HS-27A (cell line): ENCODE results near the gene CNTNAP2.
"Not testable (repeated sequence)": the region's sequence is repeated elsewhere in the genome, so short reads cannot be mapped to it uniquely, and the experiment has no call there.

Experiments
- DNase-seq: peaks from one replicate; pipeline ENCODE4 v3.0.0-alpha.2; 2012; ENCODE audit warnings: low read depth, missing footprints

CNTNAP2 gene

GRCh38 chr7:147651601-147652000, 1535.0 kb downstream of the CNTNAP2 start:
- no peak for DNase-seq

DNA sequence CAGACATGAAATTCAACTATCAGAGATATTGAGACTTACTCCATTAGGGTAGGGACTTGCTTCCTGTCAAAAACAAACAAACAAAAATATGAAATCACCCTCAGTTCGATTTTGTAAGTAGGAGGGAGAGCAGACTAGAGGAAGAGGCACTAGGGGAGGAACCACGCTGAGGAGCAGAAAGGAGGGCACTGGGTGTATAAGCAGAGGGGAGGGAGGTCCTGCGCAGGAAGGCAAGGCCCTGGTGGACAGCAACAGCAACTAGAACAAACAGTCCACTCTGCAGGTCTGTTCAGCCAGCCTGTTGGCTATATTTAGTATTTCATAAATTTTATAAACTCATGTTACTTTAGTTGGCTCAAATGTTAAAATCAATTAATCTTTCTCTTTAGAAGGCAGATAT, 1536.9 kb downstream of the CNTNAP2 start:
- DNase-seq: no peak

- DNase-seq: no peak
These were observed 1541.9 kb downstream of the CNTNAP2 start for GRCh38 chr7:147658392-147658967.

GRCh38 chr7:147659036-147659995, 1542.7 kb downstream of the CNTNAP2 start:
- no peak for DNase-seq

DNA sequence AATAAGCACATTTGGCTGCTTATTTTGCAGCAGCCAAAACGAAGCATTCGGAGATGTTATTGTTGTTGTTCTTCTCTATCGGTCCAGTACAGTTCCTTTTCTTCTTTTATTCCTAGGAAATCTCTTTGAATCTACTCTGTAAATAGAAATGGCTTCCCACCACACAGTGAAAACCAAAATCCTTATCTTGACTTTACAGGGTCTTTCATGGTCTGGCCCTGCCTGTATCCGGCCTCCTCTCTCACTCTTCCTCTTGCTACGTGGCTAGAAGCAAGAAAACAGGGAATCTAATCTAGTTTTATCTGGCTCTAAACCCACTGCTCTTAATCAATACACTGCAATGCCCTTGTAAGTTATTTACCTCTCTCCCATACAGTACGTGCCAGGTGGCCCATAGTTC, 1547.9 kb downstream of the CNTNAP2 start:
- DNase-seq: no peak

GRCh38 chr7:147670759-147671158, 1554.2 kb downstream of the CNTNAP2 start:
- no peak for DNase-seq

DNA sequence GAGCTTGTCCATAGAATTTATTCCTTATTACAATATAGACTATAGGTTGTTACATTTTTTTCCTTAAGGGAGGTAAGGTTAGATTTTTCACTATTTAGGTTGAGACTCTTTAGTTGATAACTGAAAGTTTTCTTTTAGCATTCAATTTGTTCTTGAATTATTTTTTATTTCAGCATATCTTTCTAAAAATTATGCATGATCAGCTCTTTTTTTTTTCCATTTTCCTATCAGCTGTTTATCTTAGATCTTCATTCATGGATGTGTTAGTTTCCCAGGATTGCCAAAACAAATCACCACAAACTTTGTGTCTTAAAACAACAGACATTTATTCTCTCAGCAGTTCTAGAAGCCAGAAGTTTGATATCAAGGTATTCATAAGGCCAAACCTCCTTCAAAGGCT, 1558.1 kb downstream of the CNTNAP2 start:
- no peak for DNase-seq

- DNase-seq: no peak
These were observed 1562.3 kb downstream of the CNTNAP2 start for GRCh38 chr7:147678943-147679342.

DNA sequence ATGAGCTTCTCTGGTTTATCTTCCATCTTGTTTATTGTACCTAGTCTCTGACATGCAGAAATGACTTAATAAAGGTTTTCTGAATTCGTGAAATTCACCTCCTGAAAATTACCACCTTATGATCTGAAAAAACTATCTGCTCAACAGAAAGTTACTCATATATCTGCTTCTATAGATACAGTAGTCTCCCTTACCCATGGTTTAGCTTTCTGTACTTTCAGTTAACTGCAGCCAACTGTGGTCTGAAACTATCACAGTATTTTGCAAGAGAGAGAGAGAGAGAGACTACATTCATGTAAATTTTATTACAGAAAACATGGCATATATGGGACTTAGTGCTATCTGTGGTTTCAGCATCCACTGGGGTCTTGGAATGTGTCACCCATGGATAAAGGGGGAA, 1564.9 kb downstream of the CNTNAP2 start:
- no peak for DNase-seq

DNA sequence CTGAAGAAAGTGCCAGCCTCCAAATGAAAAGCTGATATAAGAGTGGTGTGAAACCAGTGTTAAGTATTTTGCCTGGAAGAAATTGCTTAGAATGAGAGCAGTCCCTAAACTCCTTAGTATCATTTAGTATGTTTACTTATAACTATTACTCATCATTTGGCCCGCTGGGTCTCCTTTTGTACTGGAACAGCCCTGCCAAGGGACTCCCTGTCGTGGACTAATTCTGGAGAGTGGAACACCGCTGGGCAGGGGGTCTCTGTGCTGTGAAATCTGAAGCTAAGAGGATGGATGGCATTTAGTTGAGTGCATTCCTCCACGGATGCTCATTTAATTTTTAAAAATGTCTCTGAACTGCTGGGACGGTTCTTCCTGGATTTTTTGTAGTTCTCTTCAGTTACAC, 1584.1 kb downstream of the CNTNAP2 start:
- DNase-seq: no peak

DNA sequence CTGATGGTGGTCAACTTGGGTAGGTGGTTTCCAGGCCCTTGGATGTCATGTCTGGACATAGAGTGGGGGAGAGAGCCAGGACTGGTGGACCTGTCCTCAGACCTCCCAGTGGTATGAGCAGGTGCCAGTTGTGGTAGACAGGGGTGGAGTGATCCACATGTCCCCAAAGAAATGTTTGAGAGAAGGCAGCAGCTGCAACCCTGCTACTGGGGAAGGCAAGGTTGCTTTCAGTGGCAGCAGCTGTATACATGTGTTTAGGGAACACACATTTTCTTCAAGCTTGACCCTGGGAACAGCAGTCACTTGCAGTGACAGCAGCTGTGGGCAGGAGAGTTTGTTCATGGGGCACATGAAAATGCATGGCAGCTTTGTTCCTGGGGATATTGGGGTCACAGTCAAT, 1591.3 kb downstream of the CNTNAP2 start:
- DNase-seq: no peak

DNA sequence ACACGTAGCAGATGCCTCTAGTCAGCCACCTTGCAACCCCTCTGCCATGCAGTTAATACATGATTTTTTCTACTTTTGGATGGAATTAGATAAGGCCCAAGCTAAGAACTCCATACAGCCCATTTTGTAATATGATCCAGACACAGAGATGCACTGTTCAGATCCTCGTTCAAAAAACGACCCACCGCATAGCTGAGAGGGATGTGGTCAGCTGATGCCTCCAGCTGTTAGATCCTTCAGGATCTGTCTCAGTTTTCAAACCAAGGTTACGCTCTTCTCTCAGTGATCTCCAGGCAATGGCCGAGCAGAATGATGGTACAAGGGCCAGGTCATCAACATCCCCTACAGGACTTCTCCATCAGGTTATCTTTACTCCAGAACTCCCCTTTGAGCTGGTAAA, 1592.3 kb downstream of the CNTNAP2 start:
- DNase-seq: no peak

- DNase-seq: no peak
These were observed 1594.8 kb downstream of the CNTNAP2 start for GRCh38 chr7:147711447-147711846.

DNA sequence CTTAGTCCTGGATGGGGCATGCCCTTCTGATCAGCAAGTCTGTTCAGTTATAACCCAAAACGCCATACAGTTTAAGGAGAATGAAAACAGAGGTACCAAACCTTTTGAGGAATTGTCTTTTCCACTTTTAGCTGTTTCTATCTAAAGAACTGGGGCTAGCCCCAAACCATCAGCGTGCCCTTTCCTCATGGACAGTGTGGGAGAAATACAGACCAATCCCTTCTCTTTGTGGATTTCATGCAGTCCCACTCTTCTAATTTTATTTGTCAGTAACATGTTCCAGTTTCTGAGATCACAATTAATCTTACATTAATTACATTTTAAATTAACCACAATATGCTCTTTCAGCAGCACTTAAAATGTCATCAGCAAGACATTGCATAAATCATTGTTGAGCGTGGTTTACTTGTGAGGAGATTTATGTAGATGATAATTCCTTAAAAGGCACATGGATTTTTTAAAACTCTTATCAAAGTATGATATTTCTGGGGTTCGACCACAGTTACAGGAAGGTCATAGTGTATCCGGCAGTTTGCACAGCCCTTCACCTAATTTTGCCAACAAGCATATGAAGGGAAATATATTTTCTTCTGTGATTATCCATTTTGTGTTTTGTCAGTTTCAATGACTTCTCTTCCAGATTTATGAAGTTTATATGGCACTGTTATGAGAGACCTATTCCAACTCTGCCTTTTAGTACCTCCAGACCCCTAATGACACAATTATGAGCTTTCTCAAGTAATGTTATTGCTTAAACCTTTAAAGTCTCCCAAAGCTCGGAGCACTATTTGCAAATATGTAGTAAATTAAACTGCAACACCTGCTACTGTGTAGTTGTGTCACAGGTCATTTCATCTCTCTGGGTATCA, 1605.6 kb downstream of the CNTNAP2 start:
- DNase-seq: no peak

DNA sequence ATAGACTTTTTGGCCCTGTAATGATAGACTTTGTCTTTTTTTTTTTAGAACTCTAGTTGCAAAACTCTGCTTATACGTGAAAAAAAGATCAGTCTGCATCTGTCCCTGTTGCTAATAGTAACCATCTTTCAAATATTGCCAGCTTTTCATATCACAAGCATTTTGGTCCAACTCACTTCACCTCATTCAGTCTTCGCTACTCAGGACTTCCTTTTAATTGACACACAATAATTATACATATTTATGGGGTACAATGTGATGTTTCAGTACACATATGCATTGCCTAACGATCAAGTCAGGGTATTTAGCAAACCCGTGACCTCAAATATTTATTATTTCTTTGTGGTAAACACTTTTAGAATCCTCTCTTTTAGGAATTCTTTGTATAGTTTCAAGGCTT, 1606.9 kb downstream of the CNTNAP2 start:
- no peak for DNase-seq

GRCh38 chr7:147731311-147731710, 1614.7 kb downstream of the CNTNAP2 start:
- DNase-seq: no peak

DNA sequence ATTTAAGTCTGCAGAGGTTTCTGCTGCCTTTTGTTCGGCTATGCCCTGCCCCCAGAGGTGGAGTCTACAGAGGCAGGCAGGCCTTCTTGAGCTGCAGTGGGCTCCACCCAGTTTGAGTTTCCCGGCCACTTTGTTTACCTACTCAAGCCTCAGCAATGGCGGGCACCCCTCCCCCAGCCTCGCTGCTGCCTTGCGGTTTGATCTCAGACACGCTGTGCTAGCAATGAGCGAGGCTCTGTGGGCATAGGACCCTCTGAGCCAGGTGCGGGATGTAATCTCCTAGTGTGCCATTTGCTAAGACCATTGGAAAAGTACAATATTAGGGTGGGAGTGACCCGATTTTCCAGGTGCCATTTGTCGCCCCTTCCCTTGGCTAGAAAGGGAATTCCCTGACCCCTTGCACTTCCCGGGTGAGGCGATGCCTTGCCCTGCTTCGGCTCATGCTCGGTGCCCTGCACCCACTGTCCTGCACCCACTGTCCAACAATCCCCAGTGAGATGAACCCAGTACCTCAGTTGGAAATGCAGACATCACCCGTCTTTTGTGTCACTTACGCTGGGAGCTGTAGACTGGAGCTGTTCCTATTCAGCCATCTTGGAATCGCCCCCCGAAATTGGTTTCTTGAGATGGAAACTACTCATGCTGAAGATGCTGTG, 1621.1 kb downstream of the CNTNAP2 start:
- not testable (repeated sequence) for DNase-seq

GRCh38 chr7:147742301-147742700, 1625.7 kb downstream of the CNTNAP2 start:
- no peak for DNase-seq

GRCh38 chr7:147756300-147756699, 1639.7 kb downstream of the CNTNAP2 start:
- no peak for DNase-seq

DNA sequence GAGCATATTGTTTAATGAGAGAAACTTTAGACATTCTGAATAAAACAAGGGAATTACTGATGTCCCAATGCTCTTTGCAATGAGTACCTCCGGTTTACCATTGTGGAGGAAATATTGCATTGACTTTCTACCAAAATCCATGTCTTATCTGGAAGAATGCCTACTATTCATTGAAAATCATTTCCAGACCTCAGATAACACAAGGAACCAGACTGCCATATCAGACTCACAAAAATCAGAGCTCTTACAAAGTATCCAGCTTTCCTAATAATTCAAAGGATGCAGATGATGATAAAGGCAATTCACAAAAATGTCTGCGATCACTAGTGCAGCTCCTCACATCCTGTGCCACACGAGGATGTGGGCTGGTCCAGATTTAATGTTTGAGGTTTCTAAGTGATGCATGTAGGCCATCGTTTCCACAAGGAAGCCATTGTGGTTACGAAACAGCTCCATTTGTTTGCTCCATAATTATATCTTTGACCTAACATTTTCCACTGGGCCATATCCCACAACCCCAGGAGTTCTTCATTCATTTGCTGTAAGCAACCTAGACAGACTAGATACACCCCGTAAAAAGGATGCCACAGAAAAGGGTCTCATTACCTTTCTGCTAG, 1642.8 kb downstream of the CNTNAP2 start:
- DNase-seq: no peak

GRCh38 chr7:147765301-147765700, 1648.7 kb downstream of the CNTNAP2 start:
- no peak for DNase-seq

DNA sequence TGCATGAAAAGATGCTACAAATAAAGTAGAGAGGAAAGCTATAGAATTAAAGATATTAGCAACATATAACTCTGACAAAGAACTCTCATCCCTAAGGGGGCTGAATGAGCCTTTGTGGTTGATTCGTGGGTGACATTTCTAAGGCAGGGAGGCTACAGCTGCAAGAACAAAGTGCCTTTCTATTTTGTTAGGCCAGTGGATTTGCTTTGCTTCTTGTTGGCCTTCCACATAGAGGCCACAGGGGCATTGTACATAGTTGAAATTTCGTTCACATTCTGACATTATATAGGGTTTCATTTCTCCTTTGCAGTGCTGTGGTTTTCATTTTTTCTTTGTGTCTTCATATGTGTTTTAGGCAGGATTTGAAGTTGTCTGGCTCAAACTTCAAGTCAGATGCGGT, 1654.7 kb downstream of the CNTNAP2 start:
- DNase-seq: no peak
